Smooth muscle cell (in vitro differentiated cells): ENCODE measurements around the gene TOR4A. TPM values are rescaled to one million over a fixed set of nuclear protein-coding genes. Genes with fewer than 3 reads are reported as not detected.

ENCODE experiments used
- DNase-seq: peaks from one replicate; lab custom pipeline; 2025; ENCODE audit not compliant: unreplicated experiment; lab: John Stamatoyannopoulos, UW
- H2AFZ ChIP-seq: fragments of 200-600 bp; sonication (generic); 2 replicates; pipeline ENCODE4 v1.6.0; 2016; ENCODE audit warnings: antibody characterized with exemption, low read depth, mild to moderate bottlenecking
- H3F3A ChIP-seq: fragments of 200-600 bp; sonication (generic); 2 replicates; pipeline ENCODE4 v1.6.0; 2017; ENCODE audit warnings: antibody characterized with exemption, low read depth
- H3K27ac ChIP-seq: fragments of 200-600 bp; sonication (generic); 2 replicates; pipeline ENCODE4 v1.5.1; 2016; ENCODE audit warnings: low read depth, mild to moderate bottlenecking
- H3K27me3 ChIP-seq: fragments of 200-600 bp; sonication (generic); 2 replicates; pipeline ENCODE4 v1.6.1; 2016; ENCODE audit warnings: low read depth, mild to moderate bottlenecking
- H3K36me3 ChIP-seq: fragments of 200-600 bp; sonication (generic); 2 replicates; pipeline ENCODE4 v1.5.1; 2016; ENCODE audit warnings: low read depth
- H3K4me1 ChIP-seq: fragments of 200-600 bp; sonication (generic); 2 replicates; pipeline ENCODE4 v1.5.1; 2016; ENCODE audit warnings: low read depth
- H3K4me2 ChIP-seq: fragments of 200-600 bp; sonication (generic); 2 replicates; pipeline ENCODE4 v1.6.0; 2016; ENCODE audit warnings: mild to moderate bottlenecking
- H3K4me3 ChIP-seq: fragments of 200-600 bp; sonication (generic); 2 replicates; pipeline ENCODE4 v1.5.1; 2016; ENCODE audit warnings: mild to moderate bottlenecking
- H3K79me2 ChIP-seq: fragments of 200-600 bp; sonication (generic); 2 replicates; pipeline ENCODE4 v1.6.0; 2016; ENCODE audit warnings: low read depth, mild to moderate bottlenecking
- H3K9ac ChIP-seq: fragments of 200-600 bp; sonication (generic); 2 replicates; pipeline ENCODE4 v1.6.0; 2016; ENCODE audit warnings: low read depth
- H3K9me3 ChIP-seq: fragments of 200-600 bp; sonication (generic); replicated peaks from 2 replicates; pipeline ENCODE4 v1.5.1; 2016; ENCODE audit warnings: low read depth
- H4K20me1 ChIP-seq: fragments of 200-600 bp; sonication (generic); 2 replicates; pipeline ENCODE4 v1.6.0; 2016; ENCODE audit warnings: low read depth
- CTCF ChIP-seq: fragments of 200-600 bp; sonication (generic); IDR thresholded peaks from 2 replicates; pipeline ENCODE4 v1.5.1; 2017; ENCODE audit warnings: borderline replicate concordance, mild to moderate bottlenecking, antibody characterized with exemption; ENCODE audit not compliant: insufficient read depth, poor library complexity, severe bottlenecking
- WGBS: methylation state at CpG from one replicate; pipeline ENCODE4 v1.1.7; 2016; ENCODE audit warnings: low lambda C conversion rate; 5-methylcytosine and 5-hydroxymethylcytosine counted together
- polyA plus RNA-seq: library from polyadenylated mRNA; unstranded; fragments of >200 nt; fragmentation: Nextera tagmentation; extraction: Ambion mirVana; gene quantifications from 2 replicates; pipeline ENCODE4 v1.2.1, GENCODE V29; 2016
- total RNA-seq: library from RNA; depleted of rRNA; stranded (reverse); fragments of >200 nt; gene quantifications from 2 replicates; pipeline ENCODE4 v1.2.3, GENCODE V29; 2014

TOR4A gene
- total and polyA plus RNA-seq, 2 experiments from 2014 or later, result 5.5 to 6.3 TPM

- H3K4me3 ChIP-seq, result no peak overlapping the region
- 94% methylated on average over 10 of the region's 10 CpGs for WGBS
Measured at GRCh38 chr9:137275203-137275587, 2.3 kb upstream of the TOR4A start.

GRCh38 chr9:137275588-137276472, 1.7 kb upstream of the TOR4A start:
- Histone ChIP-seq H3K27ac (no peak overlapping the region), H3K4me1 (peaks cover 15% of the 10 kb centered on the region), H3K79me2 (no peaks in the 10 kb centered on the region), H3K9ac (no peak overlapping the region), H3K4me3 (no peak overlapping the region), H2AFZ (no peak overlapping the region), H4K20me1 (peaks cover 38% of the 10 kb centered on the region), H3K36me3 (no peaks in the 10 kb centered on the region), H3K9me3 (no peaks in the 10 kb centered on the region), H3K4me2 (no peak overlapping the region), H3F3A (no peaks in the 10 kb centered on the region), H3K27me3 (peaks cover 3% of the 10 kb centered on the region)
- TF ChIP-seq CTCF, result no peak
- DNase-seq, result no peak
- WGBS, result 87% methylated on average over 21 of the region's 24 CpGs

More at GRCh38 chr9:137275203-137275587, 2.3 kb upstream of the TOR4A start:
- H3K36me3 ChIP-seq, result no peaks in the 10 kb centered on the region
- no peak overlapping the region for H3K4me2 ChIP-seq
- peaks cover 15% of the 10 kb centered on the region for H3K4me1 ChIP-seq
- TF ChIP-seq CTCF, result no peak
- no peaks in the 10 kb centered on the region for H3F3A ChIP-seq
- H2AFZ ChIP-seq, result no peak overlapping the region
- no peaks in the 10 kb centered on the region for H3K79me2 ChIP-seq
- H3K9me3 ChIP-seq, result no peaks in the 10 kb centered on the region
- peaks cover 35% of the 10 kb centered on the region for H4K20me1 ChIP-seq
- H3K27ac ChIP-seq, result no peak overlapping the region
- no peak for DNase-seq
- no peaks in the 10 kb centered on the region for H3K27me3 ChIP-seq
- no peak overlapping the region for H3K9ac ChIP-seq

- Histone ChIP-seq H2AFZ (no peak overlapping the region), H3K27ac (no peak overlapping the region), H3K4me2 (peak overlapping the region; percentile 88), H3K27me3 (peaks cover 12% of the 10 kb centered on the region), H3F3A (no peaks in the 10 kb centered on the region), H3K36me3 (no peaks in the 10 kb centered on the region), H3K9me3 (no peaks in the 10 kb centered on the region), H3K9ac (no peak overlapping the region), H4K20me1 (peaks cover 40% of the 10 kb centered on the region), H3K4me3 (peak overlapping the region; percentile 50), H3K79me2 (no peaks in the 10 kb centered on the region), H3K4me1 (peaks cover 15% of the 10 kb centered on the region)
- no peak for DNase-seq
- 66% methylated on average over 30 of the region's 30 CpGs for WGBS
- no peak for TF ChIP-seq CTCF
Measured at GRCh38 chr9:137276473-137277328, 825 bp upstream of the TOR4A start.
